ENCODE measurements around the gene GZMM. TPM values are rescaled to one million over a fixed set of nuclear protein-coding genes. Genes with fewer than 3 reads are reported as not detected.

GZMM gene
- total RNA-seq, 1 experiment from 2014 or later, result 0.66 TPM

- H4K91ac ChIP-seq (ENCODE audit: insufficient read length, low read depth, low read length), result no peak overlapping the region
- H3K4me3 Mint-ChIP-seq, result no peak overlapping the region
- H4K8ac ChIP-seq (replicated peaks; ENCODE audit: insufficient read length, low read depth, low read length), result no peak overlapping the region
- no peaks in the 10 kb centered on the region for H3K4me1 ChIP-seq (ENCODE audit: insufficient read depth, low read length)
- H3T11ph ChIP-seq (ENCODE audit: low read length), result no peak overlapping the region
- H3K9me3 ChIP-seq (ENCODE audit: control insufficient read depth, low read depth, low read length), result no peaks in the 10 kb centered on the region
- no peak overlapping the region for H3K18ac ChIP-seq (ENCODE audit: insufficient read length, low read depth, low read length)
- H2AFZ ChIP-seq (ENCODE audit: low read length), result no peak overlapping the region
- no peaks in the 10 kb centered on the region for H3K23me2 ChIP-seq (ENCODE audit: insufficient read length, low read depth, low read length, poor library complexity, severe bottlenecking)
- H2BK5ac ChIP-seq (ENCODE audit: insufficient read length, low read length), result no peak overlapping the region
- no peak overlapping the region for H3K56ac ChIP-seq (ENCODE audit: insufficient read length, low read depth, low read length)
- H4K20me1 ChIP-seq (ENCODE audit: control insufficient read depth, insufficient read depth, insufficient read length), result peaks cover 3% of the 10 kb centered on the region
- H3K79me2 ChIP-seq (ENCODE audit: insufficient read depth, low read length), result no peaks in the 10 kb centered on the region
- H2BK15ac ChIP-seq (ENCODE audit: low read depth, low read length), result no peak overlapping the region
- no peak overlapping the region for H3K27ac ChIP-seq (ENCODE audit: insufficient read length, low read depth, low read length)
- no peak overlapping the region for H4K5ac ChIP-seq (ENCODE audit: insufficient read length, low read depth, low read length)
- no peak overlapping the region for H3K4me2 ChIP-seq (ENCODE audit: insufficient read depth, insufficient read length, low read length)
- H3K9me3 Mint-ChIP-seq, result peaks cover 3 to 7% of the 10 kb centered on the region in 2 experiments
- no peak overlapping the region for H3K4ac ChIP-seq (ENCODE audit: low read depth, low read length)
- no peak overlapping the region for H3K27ac Mint-ChIP-seq
- H3K27me3 ChIP-seq (ENCODE audit: insufficient read depth, low read length), result peaks cover 5% of the 10 kb centered on the region; the same call in 1 of the 2 replicates
- H2BK20ac ChIP-seq (ENCODE audit: low read depth, low read length, poor library complexity, severe bottlenecking), result no peak overlapping the region
- H3K4me1 Mint-ChIP-seq, result 0 out of 4 replicates have a peak, but pooled peaks cover 0 to 3% of the 10 kb centered on the region in 2 experiments
- H3K23ac ChIP-seq (ENCODE audit: insufficient read length, low read depth, low read length), result no peak overlapping the region
- H2BK120ac ChIP-seq (ENCODE audit: low read depth, low read length, poor library complexity, severe bottlenecking), result no peak overlapping the region
- no peak for DNase-seq
- no peaks in the 10 kb centered on the region for H3K79me1 ChIP-seq (ENCODE audit: insufficient read depth, low read depth, low read length, poor library complexity, severe bottlenecking)
- H3K27me3 Mint-ChIP-seq (ENCODE audit: low read depth), result peaks cover 37% of the 10 kb centered on the region
- H2AK5ac ChIP-seq (ENCODE audit: insufficient read length, low read length), result no peak overlapping the region
- H3K9ac ChIP-seq (ENCODE audit: extremely low read depth, insufficient read length, low read length), result no peak overlapping the region
- H3K14ac ChIP-seq (ENCODE audit: insufficient read depth, low read length), result no peak overlapping the region; the same call in 1 of the 2 replicates
- H3K36me3 Mint-ChIP-seq (ENCODE audit: insufficient read depth in 1 of 3, low read depth in 3 of 3), result no peaks in the 10 kb centered on the region
- TF ChIP-seq CTCF (conservative IDR thresholded peaks at IDR 0.05), result no peak
- no CpG with 5 or more reads among the region's 42 CpGs for WGBS (ENCODE audit: extremely low coverage, insufficient read length, low lambda C conversion rate)
- H2BK12ac ChIP-seq (ENCODE audit: insufficient read length, low read depth, low read length), result no peak overlapping the region
Measured at GRCh38 chr19:595326-596262, 51.7 kb downstream of the GZMM start.
